ENCODE measurements around the gene NDUFV1.

- TF ChIP-seq POLR2A (IDR thresholded peaks at IDR 0.05; ENCODE audit: low read depth, low read length) (no peak), TAF1 (IDR thresholded peaks at IDR 0.05; ENCODE audit: borderline replicate concordance, low read depth, low read length) (no peak), POLR2AphosphoS5 (IDR thresholded peaks at IDR 0.05; ENCODE audit: low read depth, low read length) (no peak)
Measured at GRCh38 chr11:67638535-67639437, 32.0 kb downstream of the NDUFV1 start.
